Left ventricle myocardium inferior (tissue), 1 donor: ENCODE measurements around the gene EZR. TPM values are rescaled to one million over a fixed set of nuclear protein-coding genes. Genes with fewer than 3 reads are reported as not detected.

Experiments
- DNase-seq: peaks from one replicate; pipeline ENCODE4 v3.0.0-alpha.2; 2020
- H3K27ac ChIP-seq: fragments of 200-600 bp; replicated peaks from 2 replicates; pipeline ENCODE4 v1.8.0; 2021
- H3K27me3 ChIP-seq: fragments of 200-600 bp; 2 replicates; pipeline ENCODE4 v1.8.0; 2021; ENCODE audit warnings: low read depth
- H3K36me3 ChIP-seq: fragments of 200-600 bp; 2 replicates; pipeline ENCODE4 v1.8.0; 2021
- H3K4me1 ChIP-seq: fragments of 200-600 bp; 2 replicates; pipeline ENCODE4 v1.8.0; 2021
- H3K4me3 ChIP-seq: fragments of 200-600 bp; 2 replicates; pipeline ENCODE4 v1.8.0; 2021; ENCODE audit warnings: mild to moderate bottlenecking, moderate library complexity
- H3K9me3 ChIP-seq: fragments of 200-600 bp; replicated peaks from 2 replicates; pipeline ENCODE4 v1.8.0; 2021
- intact Hi-C: fragments of 100-400 bp; cut with micrococcal nuclease; formaldehyde crosslinking; loops from one replicate; pipeline ENCODE4 v1.11.0; 2022
- total RNA-seq: library from RNA; stranded (reverse); fragmentation: NEBNext Ultra II Directional; extraction: Animal tissue kit (Norgen Biotek cat#: 25700); gene quantifications from one replicate; pipeline ENCODE4 v1.2.1, GENCODE V29; 2021
- TF ChIP-seq, protein P1 (sequence below): fragments of 200-600 bp; IDR thresholded peaks from 2 replicates; pipeline ENCODE4 v1.8.0; 2021; ENCODE audit warnings: antibody characterized with exemption, mild to moderate bottlenecking, borderline replicate concordance
- donor health status: DM: no; HTN: yes; CAD: no; lungs with severe emphysema.

The EZR gene
- total RNA-seq, 1 donor from 2014 or later = 242 TPM

DNA sequence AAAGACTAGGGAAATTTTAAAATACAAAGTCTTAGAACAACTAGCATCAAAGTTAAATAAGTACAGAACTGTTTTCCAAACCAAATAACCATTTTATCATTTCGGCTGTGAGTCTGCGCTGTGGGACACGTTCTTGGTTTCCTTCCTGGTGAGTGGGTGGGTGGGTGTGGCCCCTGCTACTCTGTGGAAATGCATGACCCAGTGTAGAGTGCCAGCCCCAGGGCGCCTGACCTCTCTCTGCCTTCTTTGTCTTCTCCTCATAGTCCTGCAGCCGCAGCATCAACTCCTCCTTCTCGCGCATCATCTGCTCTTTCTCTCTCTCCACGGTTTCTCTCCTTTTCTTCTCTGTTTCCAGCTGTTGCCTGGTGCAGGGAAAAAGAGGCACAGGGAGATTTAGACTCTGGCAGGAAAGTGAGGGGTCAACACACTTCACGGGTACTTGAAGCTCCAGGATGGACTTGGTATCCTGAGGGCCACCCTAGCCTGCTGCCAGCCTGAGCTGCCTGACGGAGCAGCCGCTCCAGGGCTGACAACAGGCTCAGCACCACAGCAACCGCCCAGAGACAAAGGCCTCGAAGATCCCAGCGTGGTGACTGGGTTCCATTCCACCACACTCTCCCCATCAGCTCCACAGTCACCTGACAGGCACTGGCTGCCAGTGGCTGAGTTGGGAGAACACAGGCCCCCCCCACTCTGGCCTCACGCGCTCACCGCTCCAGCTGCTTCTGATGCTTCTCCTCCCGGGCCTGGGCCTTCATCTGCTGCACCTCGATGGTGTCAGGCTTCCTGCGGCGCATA, 48.4 kb downstream of the EZR start:
- intact Hi-C loops = no loop called here

DNA sequence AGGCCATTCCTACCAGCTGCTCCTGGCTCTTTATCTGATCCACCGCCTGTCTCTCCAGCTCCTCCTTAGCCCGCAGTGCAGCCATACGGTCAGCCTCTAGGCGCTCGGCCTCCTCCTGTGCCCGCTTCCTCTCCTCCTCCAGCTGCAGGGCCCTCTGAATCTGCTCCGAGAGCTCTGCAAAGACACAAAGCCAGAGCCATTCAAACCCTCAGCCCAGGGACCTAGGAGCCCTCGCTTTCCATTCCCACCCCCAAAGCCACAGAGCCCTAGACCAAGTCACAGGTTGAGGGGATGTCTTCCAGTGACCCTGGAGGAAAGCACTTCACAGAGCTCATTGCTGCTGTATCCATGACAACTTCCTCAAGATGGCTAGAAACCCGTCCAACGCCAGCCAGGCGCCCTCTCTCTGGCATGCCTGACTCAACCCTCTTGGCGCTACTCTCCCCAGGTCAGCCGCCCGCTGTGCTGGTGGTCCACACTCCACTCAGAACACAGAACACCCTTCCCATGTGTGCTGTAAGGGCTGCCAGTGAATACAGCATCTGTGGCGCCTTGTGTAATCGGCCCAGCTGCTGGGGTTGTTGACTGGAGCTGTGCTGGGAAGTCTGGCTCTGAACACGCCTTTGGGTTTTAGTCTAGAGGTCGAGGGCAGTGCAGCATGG, 49.3 kb downstream of the EZR start:
- no peaks in the 10 kb centered on the region for H3K9me3 ChIP-seq
- intact Hi-C loops = no loop called here
- peaks cover 94% of the 10 kb centered on the region for H3K36me3 ChIP-seq
- TF ChIP-seq, protein P1, sequence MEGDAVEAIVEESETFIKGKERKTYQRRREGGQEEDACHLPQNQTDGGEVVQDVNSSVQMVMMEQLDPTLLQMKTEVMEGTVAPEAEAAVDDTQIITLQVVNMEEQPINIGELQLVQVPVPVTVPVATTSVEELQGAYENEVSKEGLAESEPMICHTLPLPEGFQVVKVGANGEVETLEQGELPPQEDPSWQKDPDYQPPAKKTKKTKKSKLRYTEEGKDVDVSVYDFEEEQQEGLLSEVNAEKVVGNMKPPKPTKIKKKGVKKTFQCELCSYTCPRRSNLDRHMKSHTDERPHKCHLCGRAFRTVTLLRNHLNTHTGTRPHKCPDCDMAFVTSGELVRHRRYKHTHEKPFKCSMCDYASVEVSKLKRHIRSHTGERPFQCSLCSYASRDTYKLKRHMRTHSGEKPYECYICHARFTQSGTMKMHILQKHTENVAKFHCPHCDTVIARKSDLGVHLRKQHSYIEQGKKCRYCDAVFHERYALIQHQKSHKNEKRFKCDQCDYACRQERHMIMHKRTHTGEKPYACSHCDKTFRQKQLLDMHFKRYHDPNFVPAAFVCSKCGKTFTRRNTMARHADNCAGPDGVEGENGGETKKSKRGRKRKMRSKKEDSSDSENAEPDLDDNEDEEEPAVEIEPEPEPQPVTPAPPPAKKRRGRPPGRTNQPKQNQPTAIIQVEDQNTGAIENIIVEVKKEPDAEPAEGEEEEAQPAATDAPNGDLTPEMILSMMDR = no peak
- no peaks in the 10 kb centered on the region for H3K27me3 ChIP-seq
- H3K4me1 ChIP-seq = peaks cover 68% of the 10 kb centered on the region
- peak; percentile 53 for DNase-seq
- peak overlapping the region; percentile 85 for H3K27ac ChIP-seq
- H3K4me3 ChIP-seq = no peak overlapping the region

More for the DNA sequence above, 48.4 kb downstream of the EZR start:
- H3K4me3 ChIP-seq = no peak overlapping the region
- DNase-seq = peak; percentile 62
- TF ChIP-seq, protein P1 = no peak
- H3K36me3 ChIP-seq = peaks cover 95% of the 10 kb centered on the region
- no peaks in the 10 kb centered on the region for H3K9me3 ChIP-seq
- H3K27me3 ChIP-seq = no peaks in the 10 kb centered on the region
- peaks cover 68% of the 10 kb centered on the region for H3K4me1 ChIP-seq
- H3K27ac ChIP-seq = peak overlapping the region; percentile 85

DNA sequence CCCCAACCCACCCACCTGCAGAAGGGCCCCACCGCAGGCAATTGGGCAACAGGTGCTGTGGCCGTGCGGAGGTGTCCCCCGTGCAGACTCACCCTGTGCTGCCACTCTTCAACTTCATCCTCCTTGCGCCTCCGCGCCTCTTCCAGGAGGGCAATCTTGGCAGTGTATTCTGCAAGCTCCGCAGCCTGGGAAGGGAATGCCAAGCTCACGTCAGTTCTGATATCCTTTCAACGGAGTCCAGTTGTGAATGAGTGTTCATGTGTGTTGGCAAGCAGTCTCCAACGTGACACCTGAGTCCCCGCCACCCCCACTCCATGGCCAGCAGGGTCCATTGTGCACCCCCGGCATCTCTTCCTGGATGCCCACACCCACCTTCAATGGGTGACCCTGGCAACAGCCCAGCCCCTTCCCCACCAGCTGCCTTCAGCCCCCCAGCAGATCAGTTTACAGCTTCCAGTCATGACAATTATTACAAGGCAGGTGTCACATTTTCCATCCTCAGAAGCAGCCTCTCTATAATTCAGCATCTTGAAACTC, 49.9 kb downstream of the EZR start:
- Histone ChIP-seq H3K27ac (peak overlapping the region; percentile 85), H3K9me3 (no peaks in the 10 kb centered on the region), H3K4me3 (no peak overlapping the region), H3K36me3 (peaks cover 98% of the 10 kb centered on the region), H3K4me1 (peaks cover 68% of the 10 kb centered on the region), H3K27me3 (no peaks in the 10 kb centered on the region)
- TF ChIP-seq, protein P1 = no peak
- peak; percentile 36 for DNase-seq
- intact Hi-C loops = no loop called here

DNA sequence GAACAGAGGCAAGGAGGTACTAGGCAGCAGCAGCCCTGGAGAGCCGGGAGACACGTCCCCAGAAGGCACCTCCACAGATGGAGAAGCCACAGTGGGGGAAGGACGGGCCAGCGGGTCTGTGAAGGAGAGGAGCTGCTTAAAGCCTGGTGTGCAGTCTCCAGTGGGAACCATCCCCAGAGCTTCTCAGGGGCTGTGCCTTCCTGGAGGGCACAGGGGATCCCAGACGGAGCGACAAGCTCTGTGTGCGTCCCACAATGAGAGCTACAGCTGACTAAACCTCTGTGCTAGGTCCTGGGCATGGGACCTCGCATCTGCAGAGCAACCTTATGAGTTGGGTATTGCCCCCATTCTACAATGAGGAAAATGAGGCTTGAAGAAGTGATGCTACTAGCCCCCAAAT, 50.7 kb downstream of the EZR start:
- Histone ChIP-seq H3K27ac (peak overlapping the region; percentile 85), H3K4me1 (peaks cover 71% of the 10 kb centered on the region)

DNA sequence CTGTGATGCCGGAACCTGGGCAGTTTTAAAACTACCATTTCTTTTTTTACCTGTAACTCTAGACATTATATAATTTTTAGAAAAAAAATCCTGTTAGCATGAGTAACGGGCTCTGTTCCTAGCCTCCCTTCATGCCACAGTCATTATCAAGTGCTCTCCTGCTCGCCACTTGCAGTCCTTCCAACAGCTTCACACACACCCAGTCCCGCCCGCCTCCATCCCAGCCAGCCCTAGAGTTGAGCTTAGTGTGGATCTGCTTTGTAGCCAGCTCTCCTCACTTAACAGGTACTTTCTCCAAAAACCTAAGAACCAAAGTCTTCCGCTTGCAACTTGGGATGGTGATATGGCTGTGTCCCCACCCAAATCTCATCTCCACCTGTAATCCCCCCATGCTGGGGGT, 51.5 kb downstream of the EZR start:
- TF ChIP-seq, protein P1 = no peak
- DNase-seq = no peak
- intact Hi-C loops = no loop called here
- Histone ChIP-seq H3K27ac (peak overlapping the region; percentile 85), H3K4me3 (no peak overlapping the region), H3K27me3 (no peaks in the 10 kb centered on the region), H3K4me1 (peaks cover 70% of the 10 kb centered on the region), H3K36me3 (peaks cover 86% of the 10 kb centered on the region), H3K9me3 (no peaks in the 10 kb centered on the region)

More for the DNA sequence above, 50.7 kb downstream of the EZR start:
- no peak overlapping the region for H3K4me3 ChIP-seq
- no peaks in the 10 kb centered on the region for H3K27me3 ChIP-seq
- peaks cover 92% of the 10 kb centered on the region for H3K36me3 ChIP-seq
- TF ChIP-seq, protein P1 = no peak
- no peak for DNase-seq
- H3K9me3 ChIP-seq = no peaks in the 10 kb centered on the region
- intact Hi-C loops = no loop called here
